UCSD-AML1 (cell line): ENCODE results near the gene CREG1.
"Not testable (repeated sequence)": the region's sequence is repeated elsewhere in the genome, so short reads cannot be mapped to it uniquely, and the experiment has no call there.

Experiments used
- DNase-seq: peaks from one replicate; lab custom pipeline; 2025; ENCODE audit not compliant: unreplicated experiment; lab: John Stamatoyannopoulos, UW

CREG1 gene

GRCh38 chr1:167553136-167554027 is at the start of gene CREG1:
TSS of gene CREG1 (minus strand) at chr1:167553762.
- peak; percentile 94 for DNase-seq

GRCh38 chr1:167602840-167603239 is 49.3 kb upstream of the CREG1 start:
- no peak for DNase-seq

DNA sequence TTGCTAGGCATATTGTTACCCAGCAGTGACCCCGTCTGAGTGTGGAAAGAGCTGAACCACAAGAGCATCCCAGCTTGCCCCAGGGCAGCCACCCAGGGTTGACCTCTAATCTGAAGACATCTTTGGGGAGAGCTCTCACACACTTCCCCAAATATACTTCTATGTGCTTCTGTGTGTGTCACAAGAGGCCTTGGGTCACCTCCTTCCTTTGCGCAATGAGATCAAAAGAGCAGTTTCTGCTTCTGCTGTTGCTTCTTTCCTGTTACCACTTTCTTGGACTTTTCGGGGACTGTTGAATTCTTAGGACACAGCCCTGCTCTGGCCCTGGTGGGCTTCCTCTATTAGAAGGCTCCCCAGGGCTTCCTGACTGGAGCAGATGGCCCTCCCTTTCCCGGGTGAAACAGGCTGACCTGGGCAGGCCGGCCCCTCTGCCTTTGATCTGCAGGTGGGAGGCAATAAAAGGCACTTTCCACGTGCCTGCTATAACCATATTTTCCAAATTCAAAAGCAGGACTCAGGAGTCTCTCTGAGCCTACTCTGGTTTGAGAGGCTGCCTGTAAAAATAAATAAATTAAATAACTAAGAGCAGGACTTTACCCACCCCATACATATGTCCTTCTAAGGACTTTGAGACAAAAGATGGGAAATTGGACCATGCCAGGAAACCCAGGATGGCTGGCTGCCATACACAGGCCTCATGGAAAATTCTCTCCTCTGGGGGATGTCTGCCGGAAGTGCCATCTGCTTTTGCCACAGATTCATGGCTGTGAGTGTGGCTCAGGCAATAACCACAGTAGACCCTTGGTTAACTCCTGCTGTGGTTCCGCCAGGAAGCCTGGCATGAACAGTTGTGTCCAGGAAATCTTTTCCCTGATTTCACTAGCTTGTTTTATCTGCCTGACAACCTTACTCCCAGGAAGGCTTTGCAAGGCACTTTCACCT is 48.2 kb upstream of the CREG1 start:
- peak; percentile 47 for DNase-seq

DNA sequence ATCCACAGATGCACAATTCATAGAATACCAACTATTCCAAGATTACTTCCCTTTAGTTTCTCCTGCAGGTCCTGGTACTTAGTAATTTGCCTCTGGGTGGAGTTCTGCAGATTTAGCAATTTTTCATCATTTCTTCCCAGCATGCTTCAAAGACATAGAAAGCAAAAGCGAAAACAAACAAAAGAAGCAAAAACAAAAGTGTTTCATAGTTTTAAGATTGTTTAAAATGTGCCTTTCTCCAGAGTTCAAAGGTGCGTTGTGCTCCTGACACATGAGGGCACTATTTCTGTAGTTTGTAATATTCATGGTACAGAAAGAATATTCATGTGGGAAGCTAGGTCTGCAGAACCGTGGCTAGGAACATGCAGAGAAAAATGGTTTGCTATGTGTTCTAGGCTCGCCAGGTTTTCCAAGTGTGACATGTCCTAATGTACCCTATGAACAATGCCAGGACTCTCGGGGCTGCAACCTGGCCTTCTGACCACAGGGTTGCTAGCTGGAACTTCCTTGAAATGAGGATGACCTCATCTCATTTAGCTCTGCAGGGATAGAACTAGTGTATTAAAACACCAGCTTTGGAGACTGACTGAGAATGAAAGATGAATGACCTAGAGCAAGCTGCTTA is 46.5 kb upstream of the CREG1 start:
- DNase-seq, result peak; percentile 25

DNA sequence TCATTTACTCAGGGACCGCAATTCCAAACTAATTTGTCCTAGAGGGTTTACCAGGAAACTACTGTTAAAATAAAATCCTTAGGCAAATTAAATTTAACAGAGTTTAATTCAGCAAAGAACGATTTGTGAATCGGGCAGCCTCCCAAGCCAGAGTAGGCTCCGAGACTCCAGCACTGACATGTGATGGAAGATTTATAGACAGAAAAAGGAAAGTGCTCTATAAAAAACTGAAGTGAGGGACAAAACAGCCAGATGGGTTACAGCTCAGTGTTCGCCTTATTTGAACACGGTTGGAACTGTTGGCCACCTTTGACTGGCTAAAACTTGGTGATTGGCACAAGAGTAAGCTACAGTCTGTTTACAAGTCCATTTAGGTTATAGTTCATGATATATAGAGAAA is 41.3 kb upstream of the CREG1 start:
- DNase-seq, result no peak

DNA sequence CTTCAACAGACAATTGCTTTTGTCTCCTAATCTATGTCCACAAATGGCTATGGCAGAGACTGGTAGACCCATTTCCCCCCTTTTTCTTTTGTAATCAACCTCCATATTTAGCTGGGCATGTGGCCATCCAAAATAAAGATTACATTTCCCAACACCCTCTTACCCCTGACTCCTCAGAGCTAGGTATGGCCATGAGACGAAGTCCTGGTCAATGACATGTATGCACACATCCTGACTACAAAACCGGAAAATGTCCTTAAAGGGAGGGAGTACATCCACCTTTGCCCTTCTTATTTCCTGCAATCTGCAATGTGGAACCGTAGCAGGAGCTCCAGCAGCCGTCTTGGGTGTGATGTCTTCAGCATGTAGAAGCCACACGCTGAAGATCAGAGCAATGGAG is 40.3 kb upstream of the CREG1 start:
- DNase-seq, result no peak

GRCh38 chr1:167592475-167592874 is 38.9 kb upstream of the CREG1 start:
- no peak for DNase-seq

- DNase-seq, result no peak
These were observed 34.8 kb upstream of the CREG1 start for GRCh38 chr1:167588361-167588760.

GRCh38 chr1:167587872-167588271 is 34.3 kb upstream of the CREG1 start:
- no peak for DNase-seq

DNA sequence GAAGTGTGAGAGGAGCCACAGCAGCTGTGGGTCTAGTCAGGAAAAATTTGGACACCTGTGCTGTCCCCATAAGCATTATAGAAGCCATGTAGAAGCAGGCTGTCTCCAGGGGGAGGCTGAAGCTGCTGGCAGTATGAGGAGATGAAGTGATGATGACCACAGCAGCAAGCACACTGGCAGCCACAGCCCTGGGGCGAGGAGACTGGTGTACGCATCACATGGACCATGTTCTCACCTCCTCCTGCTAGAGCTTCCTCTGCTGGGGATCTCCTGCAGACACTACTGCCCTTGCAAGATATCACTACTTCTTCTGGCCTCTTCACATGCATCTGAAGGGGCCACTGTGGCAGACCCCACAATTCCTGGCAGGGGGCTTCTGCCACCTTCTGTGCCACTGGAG is 33.8 kb upstream of the CREG1 start:
- DNase-seq, result no peak

DNA sequence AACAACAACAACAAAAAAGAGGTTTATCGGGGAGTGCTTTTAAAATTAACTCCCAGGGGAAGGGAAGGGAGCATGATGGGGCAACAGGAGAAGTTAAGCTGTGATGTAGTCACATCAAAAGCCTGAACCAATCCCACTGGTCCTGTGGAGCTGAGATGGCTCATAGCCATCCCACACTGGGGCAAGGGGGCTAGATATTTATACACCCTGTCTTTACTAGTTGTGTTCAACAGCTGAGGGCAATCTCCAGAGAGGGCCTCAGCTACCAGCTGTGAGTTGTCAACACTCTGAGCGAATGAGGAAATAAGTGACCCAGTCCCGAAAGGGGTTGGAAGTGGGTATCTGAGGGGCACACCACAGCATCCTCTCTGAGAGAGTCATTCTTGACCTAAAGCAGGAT is 31.0 kb upstream of the CREG1 start:
- no peak for DNase-seq

DNA sequence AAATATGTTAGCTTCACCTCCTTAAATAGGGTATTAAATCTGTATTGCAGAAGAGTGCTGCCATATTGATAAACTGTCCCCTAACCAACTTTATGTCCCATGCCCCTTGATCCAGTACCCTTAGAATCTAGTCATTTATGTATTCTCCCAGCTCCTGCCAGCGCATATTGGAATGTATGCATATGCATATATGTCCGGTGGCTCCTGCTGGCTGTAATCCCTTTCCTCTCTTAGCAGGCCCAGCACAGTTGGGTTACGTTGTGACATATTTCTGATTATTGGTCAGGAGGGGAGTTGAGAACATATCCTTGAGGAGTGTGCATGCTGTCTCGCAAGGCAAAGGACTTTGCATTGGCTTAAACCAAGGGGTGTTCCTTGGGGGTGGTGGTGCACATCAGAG is 29.2 kb upstream of the CREG1 start:
- DNase-seq, result no peak

GRCh38 chr1:167582064-167582463 is 28.5 kb upstream of the CREG1 start:
- DNase-seq, result no peak

- DNase-seq, result no peak
These were observed 26.4 kb upstream of the CREG1 start for GRCh38 chr1:167579986-167580385.

GRCh38 chr1:167578939-167579521 is 25.5 kb upstream of the CREG1 start:
- DNase-seq, result no peak

DNA sequence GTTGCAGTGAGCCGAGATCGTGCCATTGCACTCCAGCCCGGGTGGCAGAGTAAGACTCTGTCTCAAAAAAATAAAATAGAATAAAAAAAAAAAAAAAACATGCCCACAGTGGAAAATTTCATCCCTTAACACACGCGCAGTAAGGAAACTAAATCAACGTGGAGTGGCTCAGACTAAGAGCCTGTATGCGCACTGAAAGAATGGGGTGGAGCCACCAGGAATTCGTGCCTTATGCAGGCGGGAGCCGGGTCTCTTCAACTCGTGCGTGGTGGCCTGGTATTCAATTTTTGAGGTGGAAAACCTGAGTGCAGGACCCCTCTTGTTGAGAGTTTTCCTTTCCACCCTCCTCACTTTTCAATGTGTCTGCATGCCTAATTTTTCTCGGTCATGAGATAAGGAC is 22.1 kb upstream of the CREG1 start:
- DNase-seq, result no peak

GRCh38 chr1:167573035-167573434 is 19.5 kb upstream of the CREG1 start:
- no peak for DNase-seq

GRCh38 chr1:167570712-167571111 is 17.1 kb upstream of the CREG1 start:
- DNase-seq, result not testable (repeated sequence)

DNA sequence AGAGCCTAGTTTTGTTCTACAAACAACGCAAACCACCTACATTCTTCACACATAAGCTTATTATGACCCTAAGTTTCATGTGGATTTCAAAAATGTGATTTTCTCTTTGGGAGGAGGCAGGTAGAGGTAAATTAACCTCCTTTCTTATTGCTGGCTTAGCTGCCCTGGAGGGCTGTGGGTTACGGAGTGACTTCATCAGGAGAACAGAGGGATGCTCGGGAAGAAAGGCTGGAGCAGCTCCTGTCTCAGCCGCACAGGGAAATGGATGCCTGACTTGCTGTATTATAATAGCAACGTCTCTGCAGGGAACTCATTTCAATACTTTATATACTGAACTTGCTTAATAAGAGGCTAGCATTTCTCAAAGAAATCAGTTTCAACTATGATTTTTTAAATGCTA is 14.1 kb upstream of the CREG1 start:
- no peak for DNase-seq

DNA sequence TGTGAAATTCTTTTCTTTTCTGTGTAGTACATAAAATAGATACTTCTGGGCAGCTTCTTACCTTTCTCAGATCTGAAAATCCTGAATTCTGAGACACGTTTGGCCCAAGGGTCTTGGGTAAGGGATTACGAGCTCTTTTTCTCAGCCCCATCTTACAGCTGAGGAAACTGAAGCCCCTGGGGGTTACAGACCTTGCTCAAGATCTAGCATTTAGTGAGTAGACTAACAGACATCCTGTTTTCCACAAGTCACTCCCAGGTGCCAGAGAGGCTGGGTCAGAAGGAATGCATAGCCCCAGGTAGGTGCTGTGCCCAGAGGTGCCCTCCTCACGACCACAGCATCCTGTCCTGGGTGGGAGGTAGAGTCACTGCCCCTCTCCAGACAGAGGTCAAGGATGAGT is 13.2 kb upstream of the CREG1 start:
- DNase-seq, result peak; percentile 17

DNA sequence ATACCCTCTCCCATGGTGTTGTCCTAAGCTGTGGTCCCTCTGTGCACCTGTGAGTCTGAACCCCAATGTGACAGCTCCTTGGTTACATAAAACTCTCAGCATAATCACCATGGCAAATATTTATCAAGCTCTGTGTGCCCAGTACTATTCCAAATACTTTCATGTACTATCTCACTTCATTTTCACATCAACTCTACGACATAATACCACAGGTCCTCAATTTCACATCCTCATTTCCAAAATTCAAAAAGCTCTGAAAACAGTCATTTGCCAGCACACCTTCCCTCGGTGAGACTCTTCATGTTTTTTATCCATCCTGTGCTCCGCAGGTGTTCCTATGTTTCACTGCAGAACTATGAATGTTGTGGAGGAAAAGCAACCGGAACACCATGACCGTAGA is 12.4 kb upstream of the CREG1 start:
- no peak for DNase-seq
